GM13977 (cell line): Measurements from ENCODE around the gene PARVB.
"Not testable (repeated sequence)": the region's sequence is repeated elsewhere in the genome, so short reads cannot be mapped to it uniquely, and the experiment has no call there.

ENCODE experiments used
- DNase-seq: peaks from one replicate; pipeline ENCODE4 v3.0.0; 2012; ENCODE audit warnings: low spot score
- in situ Hi-C: fragments of 300-500 bp; cut with MboI; formaldehyde crosslinking; loops from one replicate; pipeline ENCODE4 v1.12.0; 2022; ENCODE audit warnings: low sequenced_read_pairs, low pct_unique_long_range_greater_than_20kb, mixed read lengths, inconsistent platforms; ENCODE audit not compliant: unreplicated experiment
- TF ChIP-seq, protein P1 (sequence below): IDR thresholded peaks from 2 replicates; pipeline ENCODE4 v1.5.1; 2012; ENCODE audit warnings: mild to moderate bottlenecking, control low read depth; ENCODE audit not compliant: insufficient read depth; ENCODE audit errors: extremely low read depth, missing control alignments

The PARVB gene

DNA sequence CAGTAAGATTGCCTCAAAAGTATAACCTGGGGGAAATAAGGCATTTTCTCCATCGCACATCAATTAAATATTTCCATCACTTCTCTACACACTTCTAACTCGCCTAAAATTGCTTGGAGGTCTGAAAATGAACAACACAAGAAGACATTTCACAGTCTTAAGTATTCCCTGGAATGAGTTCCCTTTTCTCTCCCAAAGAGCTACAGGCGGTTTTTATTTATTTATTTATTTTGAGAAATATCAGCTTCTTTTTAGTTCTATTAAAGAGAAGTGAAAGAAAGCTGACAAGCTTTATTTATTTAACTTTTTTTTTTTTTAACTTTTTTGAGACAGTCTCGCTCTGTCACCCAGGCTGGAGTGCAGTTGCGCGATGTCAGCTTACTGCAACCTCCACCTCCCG lies 11.5 kb upstream of the PARVB start:
- TF ChIP-seq, protein P1, sequence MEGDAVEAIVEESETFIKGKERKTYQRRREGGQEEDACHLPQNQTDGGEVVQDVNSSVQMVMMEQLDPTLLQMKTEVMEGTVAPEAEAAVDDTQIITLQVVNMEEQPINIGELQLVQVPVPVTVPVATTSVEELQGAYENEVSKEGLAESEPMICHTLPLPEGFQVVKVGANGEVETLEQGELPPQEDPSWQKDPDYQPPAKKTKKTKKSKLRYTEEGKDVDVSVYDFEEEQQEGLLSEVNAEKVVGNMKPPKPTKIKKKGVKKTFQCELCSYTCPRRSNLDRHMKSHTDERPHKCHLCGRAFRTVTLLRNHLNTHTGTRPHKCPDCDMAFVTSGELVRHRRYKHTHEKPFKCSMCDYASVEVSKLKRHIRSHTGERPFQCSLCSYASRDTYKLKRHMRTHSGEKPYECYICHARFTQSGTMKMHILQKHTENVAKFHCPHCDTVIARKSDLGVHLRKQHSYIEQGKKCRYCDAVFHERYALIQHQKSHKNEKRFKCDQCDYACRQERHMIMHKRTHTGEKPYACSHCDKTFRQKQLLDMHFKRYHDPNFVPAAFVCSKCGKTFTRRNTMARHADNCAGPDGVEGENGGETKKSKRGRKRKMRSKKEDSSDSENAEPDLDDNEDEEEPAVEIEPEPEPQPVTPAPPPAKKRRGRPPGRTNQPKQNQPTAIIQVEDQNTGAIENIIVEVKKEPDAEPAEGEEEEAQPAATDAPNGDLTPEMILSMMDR, result no peak
- in situ Hi-C loops, result no loop called here
- no peak for DNase-seq

DNA sequence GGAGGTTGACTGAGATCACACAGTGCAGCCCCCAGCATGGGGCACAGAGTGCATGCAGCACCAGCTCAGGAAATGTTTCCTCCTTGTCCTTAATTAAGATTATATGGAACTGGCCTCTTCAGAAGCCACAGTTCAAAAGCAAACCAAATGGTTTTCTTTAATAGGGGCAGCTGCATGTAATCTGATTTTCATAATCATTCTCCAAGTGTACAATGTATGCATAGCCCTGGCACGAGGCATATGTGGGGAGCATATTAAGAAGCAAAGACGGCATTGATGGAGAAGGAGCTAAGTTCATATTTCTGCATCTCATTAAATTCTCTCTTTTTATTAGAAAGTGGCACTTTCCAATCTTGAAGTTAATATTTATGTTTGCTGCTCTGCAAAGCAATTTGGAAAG lies 9.9 kb upstream of the PARVB start:
- TF ChIP-seq, protein P1, result no peak
- in situ Hi-C loops, result no loop called here
- no peak for DNase-seq

DNA sequence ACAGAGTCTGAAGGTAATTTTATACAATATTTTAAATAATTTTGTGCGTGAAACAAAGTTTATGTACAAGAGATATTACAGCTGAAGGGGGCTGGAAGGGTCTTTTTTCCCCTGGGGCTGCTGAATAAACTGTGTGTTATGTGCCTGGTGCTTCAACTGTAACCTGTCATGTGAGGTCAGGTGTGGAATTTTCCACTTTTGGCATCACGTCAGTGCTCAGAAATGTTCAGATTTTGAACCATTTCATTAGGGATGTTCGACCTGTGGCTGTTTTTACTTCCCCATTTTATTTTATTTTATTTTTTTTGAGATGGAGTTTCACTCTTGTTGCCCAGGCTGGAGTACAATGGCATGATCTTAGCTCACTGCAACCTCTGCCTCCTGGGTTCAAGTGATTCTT lies 7.5 kb upstream of the PARVB start:
- in situ Hi-C loops, DNase-seq: not testable (repeated sequence)

DNA sequence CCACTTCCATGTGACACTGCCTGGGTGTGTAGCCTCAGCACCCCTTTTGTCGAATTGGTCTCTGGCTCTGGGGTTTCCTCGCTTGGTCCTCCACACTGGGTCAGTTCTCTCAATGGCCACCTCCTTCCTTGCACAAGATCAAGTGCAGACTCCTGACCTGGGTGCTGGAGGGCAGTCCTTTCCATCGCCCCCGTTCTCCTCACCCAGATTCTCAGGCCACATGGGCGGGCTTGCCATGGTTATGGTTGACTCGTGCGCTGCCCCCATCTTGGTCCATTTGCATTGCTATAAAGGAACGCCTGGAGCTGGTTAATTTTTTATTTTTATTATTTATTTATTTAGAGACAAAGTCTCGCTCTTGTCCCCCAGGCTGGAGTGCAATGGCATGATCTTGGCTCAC lies 5.5 kb upstream of the PARVB start:
- no peak for DNase-seq
- in situ Hi-C loops, result no loop called here
- TF ChIP-seq, protein P1, result no peak

DNA sequence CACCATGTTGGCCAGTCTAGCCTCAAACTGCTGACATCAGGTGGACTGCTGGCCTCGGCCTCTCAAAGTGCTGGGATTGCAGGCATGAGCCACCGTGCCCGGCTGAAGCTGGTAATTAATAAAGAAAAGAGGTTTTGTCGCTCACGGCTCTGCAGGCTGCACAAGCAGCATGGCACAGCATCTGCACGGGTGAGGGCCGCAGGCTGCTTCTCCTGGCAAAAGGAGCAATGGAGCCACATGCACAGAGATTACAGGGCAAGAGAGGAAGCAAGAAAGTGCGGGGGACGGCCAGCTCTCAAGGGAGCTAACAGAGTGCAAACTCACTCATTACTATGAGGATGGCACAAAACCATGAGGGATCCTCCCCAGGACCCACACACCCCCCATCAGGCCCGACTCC lies 4.7 kb upstream of the PARVB start:
- no peak for DNase-seq
- TF ChIP-seq, protein P1, result no peak
- in situ Hi-C loops, result no loop called here

DNA sequence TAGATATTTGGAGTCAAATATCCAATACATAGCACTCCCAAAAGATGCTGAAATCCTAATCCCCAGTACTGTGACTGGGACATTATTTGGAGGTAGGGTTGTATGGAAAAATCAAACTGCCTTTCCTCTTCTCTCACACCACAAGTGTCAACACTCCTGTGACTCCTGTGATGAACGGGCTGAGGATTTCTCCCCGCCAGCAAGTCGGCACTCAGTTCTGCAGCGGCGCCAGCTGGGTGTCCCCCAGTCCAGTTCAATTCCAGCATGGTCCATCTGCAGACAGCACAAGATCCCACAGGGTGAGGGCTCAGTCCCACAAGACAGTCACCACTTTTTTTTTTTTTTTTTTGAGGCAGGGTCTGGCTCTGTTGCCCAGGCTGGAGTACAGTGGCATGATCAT lies 4.3 kb upstream of the PARVB start:
- in situ Hi-C loops, result no loop called here
- DNase-seq, result no peak
- TF ChIP-seq, protein P1, result no peak

DNA sequence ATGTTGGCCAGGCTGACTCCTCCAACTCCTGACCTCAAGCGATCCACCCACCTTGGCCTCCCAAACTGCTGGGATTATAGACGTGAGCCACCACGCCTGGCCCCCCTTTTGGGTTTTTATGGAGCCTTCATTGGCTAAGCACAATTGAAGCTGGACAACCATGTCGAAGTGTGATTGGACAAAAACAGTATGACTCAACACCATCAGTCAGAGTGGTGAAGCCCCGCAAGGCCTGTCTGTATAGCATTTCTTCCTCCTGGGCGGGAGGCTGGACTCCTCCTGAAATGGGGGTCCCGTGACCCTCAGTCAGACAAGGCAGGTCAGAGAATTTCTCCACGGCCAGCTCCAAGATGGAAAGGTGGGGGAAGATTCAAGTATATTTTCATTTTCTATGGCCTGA lies 3.1 kb upstream of the PARVB start:
- no peak for DNase-seq
- in situ Hi-C loops, result no loop called here
- TF ChIP-seq, protein P1, result no peak
